HG03097 (cell line): Measurements from ENCODE around the gene SFXN5.

Experiments
- ATAC-seq: cut with Tn5 transposase; IDR thresholded peaks from one replicate; pipeline ENCODE4 v1.9.1; 2021; ENCODE audit not compliant: unreplicated experiment, low FRiP score

SFXN5 gene

DNA sequence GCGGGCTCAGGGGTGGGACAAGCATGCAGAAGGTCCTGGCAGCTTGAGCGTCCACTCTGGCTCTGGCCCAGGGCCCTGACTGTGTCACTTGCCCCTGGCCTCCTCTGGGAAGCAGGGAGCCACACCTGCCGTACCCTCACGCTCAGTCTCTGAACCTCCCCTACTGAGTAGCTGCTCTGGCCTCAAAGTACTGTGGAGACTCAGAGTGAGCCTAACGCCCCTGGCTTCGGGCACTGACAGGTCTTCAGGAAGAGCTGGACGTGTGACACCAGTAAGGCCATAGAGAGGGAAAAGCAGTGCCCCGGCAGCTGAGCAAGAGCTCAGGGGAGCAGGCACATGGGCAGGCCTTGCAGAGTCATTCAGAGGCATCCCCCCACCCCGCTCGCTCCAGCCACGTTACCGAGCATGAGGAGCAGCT, 73.3 kb downstream of the SFXN5 start:
- no peak for ATAC-seq

DNA sequence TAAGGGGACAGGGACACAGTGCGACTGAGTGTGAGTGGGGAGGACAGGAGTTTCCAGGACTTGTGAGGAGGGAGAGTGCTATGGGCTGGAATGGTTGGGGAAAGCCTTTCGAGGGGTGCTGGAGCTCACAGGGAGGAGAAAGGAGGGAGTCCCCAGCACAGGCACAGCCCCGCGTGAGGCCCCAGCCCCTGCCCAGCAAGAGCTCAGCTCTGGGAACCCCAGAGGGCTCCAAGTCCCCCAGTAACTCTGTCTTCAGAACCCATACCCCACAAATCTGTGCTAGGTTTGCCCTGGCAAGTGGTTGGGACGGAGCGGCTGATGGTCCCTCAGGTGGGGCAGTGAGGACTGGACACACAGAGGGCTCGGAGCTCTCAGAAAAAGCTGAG, 75.4 kb downstream of the SFXN5 start:
- ATAC-seq: no peak

DNA sequence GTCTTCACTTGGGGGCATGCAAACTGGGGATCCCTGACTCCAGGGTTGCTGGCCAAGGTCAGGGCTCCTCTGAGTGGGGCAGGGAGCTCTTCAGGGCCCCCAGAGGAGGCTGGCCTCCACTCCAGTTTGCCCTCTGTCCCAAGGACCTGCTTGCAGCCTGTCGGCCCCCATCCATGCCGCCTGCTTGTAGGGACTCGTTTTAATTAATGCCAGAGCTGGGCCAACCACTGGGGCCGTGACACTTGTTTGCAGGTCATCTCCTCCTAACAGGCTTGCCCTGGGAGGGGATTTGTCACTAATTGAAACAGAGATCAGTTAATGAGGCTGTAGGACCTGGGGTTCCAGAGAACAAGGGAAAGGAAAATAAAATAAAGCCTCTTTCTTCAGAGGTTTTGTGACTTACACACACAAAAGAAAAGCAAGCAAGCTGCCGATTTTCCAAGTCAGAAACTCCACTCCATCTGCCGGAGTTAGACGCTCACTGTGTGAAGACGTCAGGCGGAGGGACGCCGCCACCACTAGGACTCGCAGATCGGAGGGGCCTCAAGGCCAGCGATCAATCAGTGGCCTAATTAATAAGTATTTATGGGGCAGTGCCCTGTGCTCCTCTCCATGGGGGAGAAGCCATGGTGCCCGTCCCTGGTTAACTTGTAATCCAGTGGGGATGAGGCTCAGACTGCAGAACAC, 75.9 kb downstream of the SFXN5 start:
- ATAC-seq: no peak

DNA sequence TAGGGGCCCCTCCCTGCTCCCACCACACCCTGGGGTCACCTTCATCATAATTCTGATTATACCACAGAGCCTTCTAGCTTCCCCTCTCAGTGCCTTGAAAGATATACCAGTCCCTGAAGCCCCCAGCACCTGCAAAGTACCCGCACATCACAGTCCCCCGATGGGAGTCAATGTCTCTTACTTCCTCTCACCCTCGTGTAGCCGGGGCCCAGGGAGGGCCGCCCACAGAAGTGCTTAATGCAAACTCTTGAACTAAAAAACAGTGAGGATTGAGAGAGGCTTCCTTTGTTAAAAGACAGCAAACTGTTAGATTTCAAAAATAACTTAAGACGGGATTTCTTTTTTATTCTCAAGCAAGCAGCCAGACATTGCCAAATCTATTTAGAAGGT, 76.5 kb downstream of the SFXN5 start:
- no peak for ATAC-seq

DNA sequence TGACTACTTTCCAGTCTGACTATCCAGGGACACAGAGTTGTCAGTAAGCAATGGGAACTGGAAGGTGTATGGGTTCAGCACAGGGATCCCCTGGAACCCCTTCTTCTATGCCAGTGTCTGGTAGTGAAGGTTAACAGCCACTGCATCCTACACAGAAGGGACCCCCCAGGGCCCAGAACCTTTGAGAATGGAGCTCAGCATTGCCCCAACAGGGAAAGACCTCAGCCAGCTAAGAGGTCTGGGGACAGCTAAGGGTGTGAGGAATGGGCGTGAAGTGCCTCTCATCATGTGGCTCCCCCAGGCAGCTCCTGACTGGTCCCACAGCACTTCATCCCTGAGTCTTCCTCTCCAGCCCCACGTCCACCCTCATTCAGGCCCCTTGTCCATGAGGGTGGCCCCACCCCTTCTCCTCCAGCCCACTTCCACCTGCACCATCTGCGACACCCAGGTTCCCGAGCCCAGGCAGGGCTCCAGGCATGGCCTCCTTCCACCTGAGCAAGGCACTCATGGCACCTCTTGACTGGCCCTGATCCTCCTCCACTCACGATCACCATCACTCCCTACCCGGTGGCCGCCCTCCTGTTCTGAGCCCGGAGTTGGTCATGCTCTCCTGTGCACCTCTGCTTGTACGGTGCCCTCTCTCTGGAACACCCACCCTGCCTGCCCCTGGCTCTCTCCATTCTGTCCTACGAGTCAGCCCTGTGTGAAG, 77.1 kb downstream of the SFXN5 start:
- no peak for ATAC-seq

DNA sequence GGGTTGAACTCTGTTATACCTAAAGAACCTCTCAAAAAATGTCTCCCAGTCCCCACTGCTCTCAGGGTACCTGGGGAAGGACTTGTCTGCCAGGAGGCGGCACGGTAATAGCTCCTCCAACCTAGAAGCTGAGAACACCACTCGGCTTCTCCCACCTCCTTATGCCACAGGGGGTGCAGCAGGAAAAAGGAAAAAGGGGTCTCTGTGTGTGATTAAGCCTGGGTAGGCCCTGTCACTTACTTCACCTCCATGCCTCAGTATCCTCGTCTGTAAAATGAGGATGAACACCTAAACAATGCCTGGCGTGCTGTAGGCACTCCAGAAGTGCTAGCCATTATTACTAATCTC, 77.6 kb downstream of the SFXN5 start:
- ATAC-seq: no peak

DNA sequence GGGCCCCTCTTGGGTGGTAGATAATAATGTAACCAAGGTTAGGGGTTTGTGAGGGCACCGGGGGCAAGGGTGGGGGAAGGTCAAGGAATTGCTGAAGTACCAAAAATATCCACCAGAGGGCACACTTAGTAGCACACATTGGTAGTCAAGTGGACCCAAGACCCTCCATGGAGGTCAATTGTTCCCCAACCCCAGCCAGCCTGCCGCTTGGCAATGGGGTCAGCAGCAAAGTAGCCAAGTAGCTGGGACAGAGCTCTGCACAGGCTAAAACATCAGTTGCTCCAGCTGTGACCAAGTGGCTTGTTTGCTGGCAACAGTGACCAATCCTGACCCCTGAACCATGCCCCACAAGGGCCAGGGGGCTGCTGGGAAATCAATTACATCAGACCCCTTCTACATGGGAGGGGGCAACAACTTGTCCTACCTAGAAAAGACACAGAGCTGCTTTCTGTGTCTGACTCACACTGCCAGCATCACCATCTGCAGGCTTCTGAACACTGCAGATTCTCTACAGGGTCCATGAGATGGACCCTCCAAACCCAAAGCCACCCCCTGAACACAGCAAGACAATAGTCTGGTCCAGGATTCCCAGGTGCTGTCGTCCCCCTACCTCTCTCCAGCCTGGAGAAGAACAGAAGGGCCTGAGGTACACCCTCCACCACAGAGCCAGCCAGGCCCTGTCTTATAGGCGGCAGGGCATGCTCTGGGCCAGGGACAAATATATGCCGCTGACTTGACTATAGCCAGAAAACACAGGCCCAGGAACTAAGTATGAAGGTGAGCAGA, 78.2 kb downstream of the SFXN5 start:
- no peak for ATAC-seq

DNA sequence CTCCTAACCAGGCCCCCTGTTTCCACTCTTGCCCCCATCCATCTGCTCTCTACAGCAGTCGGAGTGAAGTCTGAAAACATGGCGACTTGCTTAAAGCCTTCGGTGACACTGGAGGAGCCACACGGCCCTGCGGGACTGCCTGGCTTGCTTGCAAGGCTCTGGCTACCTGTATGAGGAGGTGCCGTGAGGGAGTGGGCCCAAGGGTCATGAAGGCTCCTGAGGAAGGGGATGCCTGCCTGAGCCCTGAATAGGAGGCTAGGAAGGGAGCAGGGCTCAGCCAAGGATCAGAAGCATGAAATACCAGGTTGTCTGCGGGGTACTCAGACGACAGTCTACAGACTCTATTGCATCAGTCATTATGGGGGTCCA, 78.8 kb downstream of the SFXN5 start:
- no peak for ATAC-seq

DNA sequence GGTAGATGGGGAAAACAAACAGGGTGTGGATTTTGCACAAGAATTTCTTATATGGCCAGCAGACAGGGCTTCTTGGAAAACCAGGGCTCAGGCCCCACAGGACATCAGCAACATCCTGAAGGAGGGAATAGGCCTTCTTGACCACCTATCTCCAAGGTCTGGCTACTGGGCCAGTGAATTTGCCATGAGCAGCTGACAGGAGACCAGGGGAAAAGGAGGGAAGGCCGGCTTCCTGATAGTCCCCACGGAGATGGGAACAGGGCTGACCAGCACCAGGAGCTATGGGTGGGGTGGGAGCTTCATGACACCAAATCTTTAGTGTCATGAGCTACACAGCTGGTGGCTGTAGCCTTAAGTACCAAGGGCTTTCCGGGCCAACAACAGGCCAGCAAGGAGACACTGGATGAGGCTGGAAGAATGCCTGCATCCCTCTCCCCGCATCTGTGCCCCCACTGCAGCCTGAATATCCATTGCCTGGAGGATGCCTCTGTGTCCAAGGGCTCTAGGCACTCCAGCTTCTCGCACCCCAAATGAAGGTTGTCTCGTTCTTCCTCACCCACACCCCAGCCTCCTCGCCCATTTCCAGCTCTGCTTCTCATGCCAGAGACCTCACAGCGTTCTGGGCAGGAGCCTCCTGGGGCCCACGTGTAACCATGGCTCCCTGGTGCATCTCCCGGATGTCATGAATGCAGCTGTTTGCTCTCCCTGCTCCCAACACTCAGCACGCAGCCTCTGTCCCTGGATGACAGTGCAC, 79.4 kb downstream of the SFXN5 start:
- no peak for ATAC-seq

DNA sequence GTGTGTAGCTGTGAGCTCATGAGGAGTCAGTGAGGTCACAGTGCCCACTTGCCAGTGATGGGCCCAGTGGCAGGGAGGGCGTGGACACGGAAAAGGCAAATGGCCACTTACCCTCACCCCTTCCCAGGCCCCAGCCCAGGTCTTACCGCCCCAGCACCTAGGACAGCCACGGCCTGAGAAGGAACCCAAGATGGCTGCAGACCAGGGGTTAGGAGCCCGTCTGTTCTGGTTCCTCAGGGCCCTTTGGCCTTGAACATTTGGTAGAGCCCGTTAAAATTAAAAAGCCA, 80.1 kb downstream of the SFXN5 start:
- ATAC-seq: no peak

DNA sequence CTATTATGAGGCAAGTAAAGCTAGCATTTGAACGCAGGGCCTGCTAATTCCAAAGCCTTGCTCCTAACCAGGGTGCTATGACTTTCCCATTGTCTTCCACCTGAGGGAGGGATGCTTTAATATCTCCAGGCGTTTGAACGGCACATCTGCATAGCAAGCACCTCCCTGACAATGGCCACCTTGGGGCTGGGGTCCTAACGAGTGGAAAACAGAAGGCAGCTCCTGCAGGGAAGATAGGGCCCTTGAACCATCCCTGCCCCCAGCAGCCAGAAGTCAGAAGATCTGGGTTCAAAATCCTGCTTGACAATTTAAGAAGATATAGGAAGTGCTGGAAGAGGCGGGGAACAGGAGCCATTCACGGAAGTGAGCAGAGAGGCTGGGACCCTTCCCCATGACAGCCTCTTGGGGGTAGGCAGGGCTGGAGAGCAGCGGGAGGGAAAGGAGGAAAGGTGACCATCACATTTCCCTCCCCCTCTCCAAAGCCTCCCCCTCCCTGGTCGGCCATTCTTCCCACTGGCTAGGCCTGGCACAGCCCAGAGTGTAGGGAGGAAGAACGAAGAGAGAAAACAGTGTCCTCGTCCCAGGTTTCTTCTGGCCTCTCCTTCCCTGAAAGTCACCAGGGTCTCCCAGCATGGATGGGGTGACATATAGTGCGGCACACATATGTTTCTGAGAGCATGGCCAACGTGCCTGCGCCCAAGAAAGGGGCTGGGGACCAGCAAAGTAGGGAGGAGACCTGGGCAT, 80.6 kb downstream of the SFXN5 start:
- ATAC-seq: no peak

DNA sequence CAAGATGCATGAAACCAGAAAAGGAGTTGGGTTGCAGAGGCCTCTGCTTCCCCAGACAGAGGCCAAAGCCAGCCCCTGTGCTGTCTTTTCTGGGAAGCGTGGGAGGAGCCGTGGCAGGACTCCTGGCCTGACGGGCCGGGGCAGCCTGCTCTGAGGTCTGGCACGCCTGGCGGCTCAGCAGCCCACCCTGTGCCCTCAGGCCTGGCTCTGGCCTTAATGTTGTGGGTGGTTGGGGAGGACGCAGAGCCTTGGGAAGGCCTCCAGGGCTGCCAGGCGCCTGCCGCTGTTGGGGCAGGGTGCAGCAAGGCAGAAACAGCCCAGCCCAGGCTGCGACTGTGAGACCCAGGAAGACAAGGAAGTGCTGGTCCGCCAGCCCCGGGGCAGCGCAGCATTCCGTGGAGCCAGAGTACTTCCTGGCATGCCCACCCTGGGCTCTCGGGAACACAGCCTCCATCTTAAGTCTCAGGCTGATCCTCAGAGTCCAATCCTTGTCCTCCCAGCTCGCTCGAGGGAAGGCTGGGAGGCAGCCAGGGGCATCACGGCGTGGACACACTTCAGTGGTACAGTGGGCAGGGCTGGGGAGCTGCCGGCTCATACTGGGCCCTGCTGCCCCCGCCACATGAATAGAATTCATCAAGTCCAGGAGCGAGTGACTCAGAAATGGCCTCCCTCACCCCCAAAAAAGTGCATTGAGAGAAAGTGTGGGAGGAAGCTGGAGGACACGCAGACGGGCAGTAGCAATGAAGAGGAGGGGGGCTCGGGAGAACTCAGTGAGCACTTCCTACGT, 81.5 kb downstream of the SFXN5 start:
- no peak for ATAC-seq

DNA sequence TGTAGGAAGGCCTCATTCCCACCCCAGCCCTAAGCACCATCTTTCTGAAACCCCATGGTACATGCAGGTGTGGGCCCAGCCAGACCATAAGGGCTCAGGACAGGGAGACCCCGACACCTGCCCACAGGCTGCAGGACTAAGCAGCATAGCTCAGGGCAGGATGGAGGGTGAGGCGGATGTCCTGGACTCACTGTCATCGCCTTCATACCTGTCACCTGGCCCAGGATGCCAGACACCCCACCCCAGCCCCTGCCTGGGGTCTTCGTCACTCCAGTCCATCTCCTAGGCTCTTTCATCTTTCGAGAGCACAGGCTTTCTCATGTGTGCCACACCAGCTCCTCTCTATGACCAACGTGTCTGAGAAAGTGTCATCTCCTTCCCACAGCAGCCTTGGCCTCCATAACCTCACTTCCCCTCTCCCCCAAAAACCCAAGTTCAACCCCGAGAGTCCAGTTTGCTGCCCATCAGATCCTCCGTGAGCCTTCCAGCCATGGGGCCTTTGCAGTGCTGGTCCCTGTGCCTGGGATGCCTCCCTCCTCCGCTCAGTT, 82.7 kb downstream of the SFXN5 start:
- ATAC-seq: no peak

DNA sequence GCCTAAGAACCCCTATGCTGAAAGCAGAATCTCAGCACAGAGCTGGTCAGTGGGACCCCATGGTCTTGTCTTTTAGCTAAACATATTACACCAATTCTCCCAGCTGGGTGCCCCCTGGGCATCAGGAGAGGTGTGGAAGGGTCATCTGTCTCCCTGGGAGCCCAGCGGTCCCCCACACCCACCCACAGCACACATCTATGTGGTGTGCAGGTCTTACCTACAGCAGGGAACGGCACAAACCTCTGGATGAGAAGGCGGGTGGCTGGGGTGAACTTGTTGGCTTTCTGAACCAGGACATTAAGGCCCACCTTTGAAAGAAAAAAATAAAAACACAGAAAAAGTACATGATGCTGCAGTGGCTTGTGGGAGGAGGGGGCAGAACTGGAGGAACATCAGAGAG, 83.5 kb downstream of the SFXN5 start:
- ATAC-seq: no peak

DNA sequence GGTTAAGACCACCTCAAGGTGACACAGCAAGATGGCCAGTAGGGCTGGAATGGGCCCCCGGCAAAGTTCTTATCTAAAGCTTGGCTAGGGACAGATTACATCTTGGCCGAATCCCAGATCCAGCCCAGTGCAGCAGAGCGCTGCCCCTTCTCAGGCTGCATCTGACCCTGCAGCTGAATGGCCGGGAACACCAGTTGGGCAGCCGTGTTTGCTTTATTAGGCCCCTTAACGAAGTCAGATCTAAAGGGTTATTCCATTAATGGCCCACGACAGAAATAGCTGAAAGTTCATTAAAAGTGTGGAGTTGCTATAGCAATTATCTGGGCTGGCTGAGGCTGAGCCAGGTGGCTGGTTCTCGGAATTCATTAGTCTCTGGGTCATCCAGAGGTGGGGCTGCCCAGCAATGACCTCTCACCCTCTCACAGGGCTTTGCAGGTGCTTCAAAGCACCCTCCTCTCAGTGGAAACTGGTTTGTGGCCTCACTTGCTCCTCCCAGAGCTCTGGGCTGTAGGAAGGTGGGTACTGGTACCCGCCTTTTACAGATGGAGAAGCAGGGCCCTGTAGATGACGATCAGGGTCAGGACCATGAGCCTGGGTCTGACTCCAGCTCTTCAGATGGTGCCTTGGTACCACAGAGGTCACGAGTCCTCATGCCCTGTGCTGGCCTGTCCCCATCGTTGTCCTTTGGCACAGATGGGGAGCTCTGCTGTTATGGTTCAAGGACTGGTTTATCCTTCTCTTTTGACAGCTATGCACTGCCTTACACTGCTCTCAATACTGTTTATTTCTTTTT, 85.4 kb downstream of the SFXN5 start:
- ATAC-seq: no peak

DNA sequence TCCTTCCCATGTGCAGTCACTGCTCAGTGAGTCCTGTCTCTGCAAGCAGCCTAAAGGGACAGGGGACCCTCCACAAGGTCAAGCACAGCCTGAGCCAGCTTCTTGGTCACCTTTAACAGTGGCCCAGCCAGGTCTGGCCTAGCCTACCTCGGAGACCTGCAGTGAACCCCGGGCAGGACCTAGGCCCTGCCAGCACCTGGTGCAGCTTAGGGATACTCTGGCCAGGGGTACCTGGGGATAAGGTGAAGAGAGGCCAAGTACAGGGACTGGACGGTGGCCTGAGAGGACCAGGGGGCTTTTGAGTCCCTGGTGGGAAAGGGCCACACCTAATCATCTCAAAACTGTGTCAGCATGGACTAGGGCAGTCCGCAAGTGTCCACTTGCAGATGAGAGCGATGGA, 86.4 kb downstream of the SFXN5 start:
- no peak for ATAC-seq

DNA sequence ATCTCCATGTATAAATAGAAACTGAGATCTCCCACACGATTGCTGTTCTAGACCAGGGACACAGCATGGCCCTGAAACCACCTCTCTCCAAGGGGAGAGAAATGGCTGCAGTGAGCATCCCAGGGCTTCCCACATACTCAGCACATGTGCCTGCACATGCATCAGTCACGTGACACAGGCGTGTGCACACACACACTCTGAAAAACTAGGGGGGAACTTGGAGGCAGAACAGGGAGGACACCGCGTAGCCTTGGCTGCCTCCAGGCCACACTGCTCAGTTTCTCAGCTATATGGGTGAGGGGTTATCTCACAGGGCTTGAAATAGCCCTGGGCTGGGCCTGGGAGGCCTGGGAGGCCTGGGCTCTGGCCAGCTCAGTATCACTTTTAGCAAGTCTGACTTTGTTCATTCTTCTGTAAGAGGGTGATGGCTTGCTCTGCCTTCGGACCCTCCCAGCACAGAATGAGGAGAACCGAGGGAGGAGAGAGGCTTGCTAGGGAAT, 87.3 kb downstream of the SFXN5 start:
- ATAC-seq: no peak

DNA sequence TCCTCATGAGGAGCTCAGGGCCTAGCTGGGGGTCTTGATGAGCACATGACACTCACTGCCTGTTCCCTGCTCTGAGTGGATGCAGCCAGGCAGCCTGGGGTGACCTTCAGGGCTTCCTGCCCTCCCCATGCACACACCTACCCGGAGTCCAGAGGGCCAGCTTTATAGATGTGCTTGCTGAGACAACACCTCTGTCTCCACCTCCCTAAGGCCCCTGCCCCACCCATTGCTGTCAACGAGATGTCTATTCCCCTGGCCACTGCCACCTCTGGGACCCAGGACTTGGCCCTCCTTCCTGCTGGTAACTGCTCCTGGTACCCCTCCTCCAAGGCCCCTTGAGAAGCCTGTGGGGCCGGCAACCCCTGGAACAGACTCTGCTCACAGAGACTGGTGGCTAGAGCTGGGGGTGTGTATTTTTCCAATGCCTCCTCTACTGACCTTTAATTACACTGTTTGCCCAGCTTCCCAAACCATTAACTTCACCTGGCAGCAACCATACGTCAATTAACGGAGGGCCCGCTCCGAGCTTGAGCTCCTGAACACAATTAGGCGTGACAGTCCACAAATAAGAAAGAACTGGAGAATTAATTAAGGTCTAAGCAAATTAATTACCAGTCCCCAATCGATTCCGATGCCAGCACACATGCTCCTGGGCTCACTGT, 87.9 kb downstream of the SFXN5 start:
- ATAC-seq: no peak
